Fibroblast of the aortic adventitia (primary cell): ENCODE measurements around the gene TSSK2. TPM values are rescaled to one million over a fixed set of nuclear protein-coding genes. Genes with fewer than 3 reads are reported as not detected.

ENCODE experiments used
- DNase-seq: peaks from one replicate; pipeline ENCODE4 v3.0.0-alpha.2; 2010; ENCODE audit warnings: low read depth
- H3K4me3 ChIP-seq: 2 replicates; pipeline ENCODE4 v1.5.1; 2011; ENCODE audit warnings: low read depth, mild to moderate bottlenecking, control low read depth, low read length, moderate library complexity
- CTCF ChIP-seq: IDR thresholded peaks from 2 replicates; pipeline ENCODE4 v1.5.1; 2011; ENCODE audit warnings: mild to moderate bottlenecking, low read length, control low read depth, inconsistent platforms; ENCODE audit not compliant: insufficient read depth
- total RNA-seq: library from RNA; depleted of rRNA; stranded (reverse); fragments of >200 nt; gene quantifications from 2 replicates; pipeline ENCODE4 v1.2.3, GENCODE V29; 2012; ENCODE audit warnings: low replicate concordance

Gene TSSK2
- total RNA-seq, 1 donor = not detected

GRCh38 chr22:19124377-19124776 lies 6.7 kb upstream of the TSSK2 start:
- H3K4me3 ChIP-seq = no peak overlapping the region
- DNase-seq = no peak
- no peak for TF ChIP-seq CTCF

DNA sequence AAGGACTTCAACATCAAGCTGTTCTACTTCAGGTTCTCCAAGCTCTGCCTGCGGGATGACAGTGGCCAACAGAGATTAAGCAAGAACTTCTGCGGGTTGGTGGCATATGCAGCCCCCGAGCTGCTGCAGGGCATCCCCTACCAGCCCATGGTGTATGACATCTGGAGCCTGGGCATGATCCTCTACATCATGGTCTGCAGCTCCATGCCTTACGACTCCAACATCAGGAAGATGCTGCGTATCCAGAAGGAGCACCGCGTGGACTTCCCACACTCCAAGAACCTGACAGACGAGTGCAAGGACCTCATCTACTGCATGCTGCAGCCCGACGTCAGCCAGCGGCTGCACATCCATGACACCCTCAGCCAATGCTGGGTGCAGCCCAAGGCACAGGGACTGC lies 6.1 kb upstream of the TSSK2 start:
- no peak for TF ChIP-seq CTCF
- no peak for DNase-seq
- no peak overlapping the region for H3K4me3 ChIP-seq

DNA sequence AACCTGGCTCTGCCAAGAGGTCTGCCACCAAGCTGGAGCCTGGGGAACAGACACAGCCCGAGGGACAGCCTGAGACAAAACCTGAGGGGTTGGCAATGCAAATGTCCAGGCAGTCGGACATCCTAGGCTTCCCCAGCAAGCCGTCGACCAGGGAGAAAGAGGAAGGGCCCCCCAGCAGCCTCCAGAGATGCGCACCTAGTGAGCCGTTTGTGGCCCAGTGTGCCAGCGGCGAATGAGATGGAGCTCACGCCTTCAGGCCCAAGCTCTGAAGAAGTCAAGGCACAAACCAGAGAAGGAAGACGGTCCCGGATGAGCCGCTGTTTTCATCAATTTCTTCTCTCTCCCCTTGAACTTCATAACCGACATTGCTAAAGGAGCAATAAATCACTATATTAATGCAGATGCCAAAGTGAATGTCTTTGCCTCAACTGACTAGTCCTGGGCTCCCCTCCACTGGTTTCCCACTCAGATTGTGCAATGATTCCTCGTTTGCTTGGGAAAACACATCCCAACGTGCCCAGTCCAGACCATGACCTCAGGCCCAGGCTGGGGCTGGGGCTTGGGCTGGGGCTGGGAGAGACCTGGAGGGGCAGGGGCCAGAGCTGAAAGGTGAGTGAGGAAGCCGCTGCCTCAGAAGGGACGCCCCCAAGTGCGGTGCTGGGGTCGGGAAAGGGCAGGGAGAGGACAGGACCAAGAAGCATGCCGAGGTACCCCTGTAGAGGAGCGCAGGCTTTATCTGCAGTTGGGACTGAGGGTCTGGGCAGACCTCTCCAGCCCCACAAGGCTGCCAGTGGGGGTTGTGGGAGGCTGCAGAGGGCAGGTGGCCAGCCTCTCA lies 5.4 kb upstream of the TSSK2 start:
- no peak overlapping the region for H3K4me3 ChIP-seq
- DNase-seq = no peak
- TF ChIP-seq CTCF = no peak

DNA sequence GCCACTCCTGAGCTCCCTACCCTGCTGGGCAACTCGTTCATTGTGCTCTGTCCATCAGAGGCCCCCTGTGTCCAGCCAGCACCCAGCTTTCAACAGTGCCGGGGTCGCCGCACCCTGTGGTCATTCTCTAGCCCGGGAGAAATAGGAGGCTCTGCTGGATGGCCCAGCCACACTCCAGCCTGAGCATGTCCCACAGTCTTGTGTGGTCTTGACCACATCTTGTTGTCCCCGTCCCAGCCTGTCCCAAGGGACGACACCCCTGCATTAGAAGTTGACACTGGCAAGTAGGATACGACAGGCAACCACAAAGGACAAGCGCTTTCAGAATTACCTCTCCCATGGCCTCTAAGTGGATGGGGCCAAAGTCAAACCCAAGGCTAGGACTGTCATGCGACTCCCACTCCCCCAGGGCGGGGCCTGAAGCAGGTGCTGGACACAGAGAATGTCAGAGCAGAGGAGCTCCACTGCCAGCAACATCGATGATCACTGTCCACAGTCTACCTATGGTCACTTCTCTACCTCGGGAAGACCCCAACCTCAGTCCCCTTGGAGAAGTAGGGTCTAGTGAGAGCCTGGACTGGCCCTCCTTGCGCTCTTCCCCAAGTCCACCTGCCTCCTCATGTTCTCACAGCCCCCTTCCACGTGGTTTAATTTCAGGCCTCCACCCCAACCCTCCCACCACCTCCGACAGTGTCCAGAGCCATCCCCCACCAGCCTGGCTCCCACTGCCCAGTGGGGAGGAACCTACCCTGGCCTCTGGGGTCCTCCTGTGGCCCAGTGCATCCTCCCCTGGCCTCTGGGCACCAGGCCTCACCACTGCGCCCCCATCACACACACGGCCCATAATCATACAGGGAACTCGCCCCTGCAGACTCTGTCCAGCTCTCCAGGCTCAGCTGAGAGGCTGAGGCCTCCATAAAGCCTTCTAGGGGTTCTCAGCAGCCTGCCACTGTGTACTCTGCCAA lies 4.5 kb upstream of the TSSK2 start:
- no peak overlapping the region for H3K4me3 ChIP-seq
- DNase-seq = no peak
- TF ChIP-seq CTCF = no peak

DNA sequence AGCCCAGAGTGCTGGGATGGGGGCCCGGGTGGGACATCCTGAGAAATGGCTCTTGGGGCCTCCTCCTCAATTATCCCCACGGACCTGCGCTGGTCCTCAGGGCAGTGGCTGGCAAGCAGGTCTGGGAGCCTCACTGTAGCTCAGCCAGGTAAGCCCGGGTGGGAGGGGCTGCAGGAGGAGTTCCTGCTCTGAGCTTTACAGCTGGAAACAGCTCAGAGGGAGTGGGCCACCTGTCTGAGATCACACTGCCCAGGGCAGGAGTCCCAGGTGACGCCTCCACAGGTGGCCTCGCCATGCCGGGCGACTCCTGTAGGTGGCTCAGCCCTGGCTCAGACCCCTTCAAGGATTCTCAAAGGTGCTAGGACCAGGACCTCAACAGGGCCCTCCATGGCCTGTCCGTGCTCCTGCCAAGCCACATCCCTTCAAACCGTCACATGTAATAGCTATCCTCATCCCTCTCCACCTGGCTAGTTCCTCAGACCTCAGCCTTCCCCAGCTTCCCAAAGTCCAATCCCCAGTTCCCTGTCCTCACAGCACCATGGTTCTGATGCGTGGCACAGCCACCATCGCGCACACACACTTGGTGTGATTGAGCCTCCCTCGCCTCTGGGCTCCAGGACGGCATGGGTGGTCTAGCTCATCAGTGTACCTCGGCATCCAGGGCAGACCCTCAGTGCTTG lies 3.6 kb upstream of the TSSK2 start:
- TF ChIP-seq CTCF = no peak
- no peak overlapping the region for H3K4me3 ChIP-seq
- DNase-seq = no peak

DNA sequence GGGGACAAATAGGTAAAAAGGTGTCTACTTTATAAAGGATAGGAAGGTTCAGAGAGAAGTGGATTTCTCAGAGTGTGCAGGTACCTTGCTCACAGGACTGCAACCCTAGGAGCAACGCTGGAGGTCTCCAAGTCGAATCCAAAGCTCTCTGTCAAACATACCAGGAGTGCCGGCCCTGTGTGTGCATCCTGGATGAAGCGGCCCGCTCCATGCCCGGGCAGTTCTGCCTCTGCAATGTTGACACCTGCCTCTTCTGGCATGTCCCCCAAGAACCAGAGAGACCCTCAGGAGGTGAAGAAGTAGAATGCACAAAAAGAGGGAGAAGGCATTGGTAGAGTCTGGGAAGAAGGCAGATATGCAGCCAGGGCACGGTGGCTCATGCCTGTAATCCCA lies 3.1 kb upstream of the TSSK2 start:
- TF ChIP-seq CTCF = no peak
- DNase-seq = no peak
- H3K4me3 ChIP-seq = no peak overlapping the region
